Glomerular visceral epithelial cell (primary cell): ENCODE results near the gene FOXD4L5.
"Not testable (repeated sequence)": the region's sequence is repeated elsewhere in the genome, so short reads cannot be mapped to it uniquely, and the experiment has no call there.

Experiments used
- DNase-seq: peaks from one replicate; pipeline ENCODE4 v3.0.0-alpha.2; 2016; ENCODE audit errors: extremely low spot score

The FOXD4L5 gene

GRCh38 chr9:65285109-65285508 is at the start of gene FOXD4L5:
Gene FOXD4L5, minus strand, starts transcription at chr9:65285209. Its CDS starts 832 bp downstream, at chr9:65284377.
- DNase-seq = not testable (repeated sequence)

GRCh38 chr9:65283943-65284342 is 1.1 kb downstream of the FOXD4L5 start:
- DNase-seq = not testable (repeated sequence)

- DNase-seq = not testable (repeated sequence)
Measured at GRCh38 chr9:65282976-65283375, 2.0 kb downstream of the FOXD4L5 start.
